ENCODE data around the gene VWA5A.

GRCh38 chr11:124115782-124116616 lies 749 bp downstream of the VWA5A start:
- no peak for TF ChIP-seq CTCF (IDR thresholded peaks at IDR 0.05)
- no peak for TF ChIP-seq POLR2AphosphoS5 (IDR thresholded peaks at IDR 0.05)
- no peak for TF ChIP-seq POLR2A (IDR thresholded peaks at IDR 0.05)
